GM12878 (cell line): Measurements from ENCODE around the gene SPAG17. TPM values are rescaled to one million over a fixed set of nuclear protein-coding genes. Genes with fewer than 3 reads are reported as not detected.

ENCODE experiments used
- ATAC-seq: fragments of 200-7000 bp; cut with Tn5 transposase; 3 replicates; pipeline ENCODE4 v1.9.1; 2020; ENCODE audit warnings: mild to moderate bottlenecking, moderate library complexity
- BruUV-seq: library from RNA; stranded (reverse); fragments of 400-500 nt; replicated peaks from 2 replicates; lab custom pipeline; 2021; lab: Mats Ljungman, UMichigan
- CTCF ChIA-PET: fragments of 300-600 bp; sonication (Branson Sonifier 250); formaldehyde crosslinking; extraction: SDS; loops from one replicate; lab custom pipeline; 2021; ENCODE audit warnings: inconsistent platforms; lab: Yijun Ruan, JAX
- POLR2A ChIA-PET: fragments of 350-600 bp; formaldehyde crosslinking; extraction: SDS; loops from one replicate; lab custom pipeline; 2021; ENCODE audit warnings: inconsistent platforms; lab: Charles Lee
- RAD21 ChIA-PET: fragments of 300-600 bp; sonication (Branson Sonifier 250); formaldehyde crosslinking; loops from one replicate; lab custom pipeline; 2023; ENCODE audit warnings: antibody characterized with exemption; ENCODE audit not compliant: unreplicated experiment; lab: Charles Lee
- SMC1A ChIA-PET: fragments of 300-600 bp; sonication (Branson Sonifier 250); formaldehyde crosslinking; loops from one replicate; lab custom pipeline; 2023; ENCODE audit not compliant: unreplicated experiment, uncharacterized antibody; lab: Charles Lee
- DNase-seq: peaks from one replicate; pipeline ENCODE4 v3.0.0-alpha.2; 2011; ENCODE audit warnings: low read depth, low spot score
- FAIRE-seq: peaks from 3 replicates; lab custom pipeline; 2011; peaks lifted over from hg19 to GRCh38; lab: Jason Lieb, UNC
- H2AFZ ChIP-seq: 2 replicates; pipeline ENCODE4 v1.6.0; 2011; ENCODE audit warnings: low read depth, low read length, control low read depth; ENCODE audit not compliant: control insufficient read depth
- H3K27ac ChIP-seq: 2 replicates; pipeline ENCODE4 v1.5.1; 2011; ENCODE audit warnings: control low read depth; ENCODE audit not compliant: control insufficient read depth, insufficient read depth
- H3K27me3 ChIP-seq, 2 experiments: replicated peaks in 1 of 2; 2 replicates each; pipeline versions ENCODE4 v1.6.0 to v1.6.1; 2011; ENCODE audit warnings: low read length in 1 of 2; ENCODE audit not compliant: control insufficient read depth in 2 of 2, insufficient read depth in 2 of 2
- H3K36me3 ChIP-seq, 2 experiments: 2 replicates each; pipeline ENCODE4 v1.5.1; 2011; ENCODE audit warnings: low read length in 1 of 2; ENCODE audit not compliant: control insufficient read depth in 2 of 2, insufficient read depth in 2 of 2
- H3K4me1 ChIP-seq: 2 replicates; pipeline ENCODE4 v1.6.1; 2011; ENCODE audit warnings: mild to moderate bottlenecking, low read length, moderate library complexity, mixed read lengths; ENCODE audit not compliant: control insufficient read depth, insufficient read depth
- H3K4me2 ChIP-seq: 2 replicates; pipeline ENCODE4 v1.6.0; 2011; ENCODE audit warnings: control low read depth; ENCODE audit not compliant: control insufficient read depth, insufficient read depth
- H3K4me3 ChIP-seq: fragments of 200-600 bp; sonication (generic); 2 replicates; pipeline ENCODE4 v1.5.1; 2016
- H3K79me2 ChIP-seq: 2 replicates; pipeline ENCODE4 v1.6.0; 2011; ENCODE audit warnings: low read length; ENCODE audit not compliant: control insufficient read depth, insufficient read depth
- H3K9ac ChIP-seq: 2 replicates; pipeline ENCODE4 v1.8.0; 2011; ENCODE audit warnings: low read length, control low read depth, mixed read lengths; ENCODE audit not compliant: control insufficient read depth, insufficient read depth
- H3K9me3 ChIP-seq: replicated peaks from 3 replicates; pipeline ENCODE4 v1.5.1; 2011; ENCODE audit warnings: mild to moderate bottlenecking, low read length; ENCODE audit not compliant: control insufficient read depth, insufficient read depth
- H4K20me1 ChIP-seq: 2 replicates; pipeline ENCODE4 v1.6.0; 2011; ENCODE audit not compliant: control insufficient read depth, insufficient read depth
- BHLHE40 ChIP-seq, 2 experiments: fragments of 450-650 bp in 1 of 2; IDR thresholded peaks; 2 replicates each; pipeline ENCODE4 v1.6.1; 2011 to 2017; ENCODE audit warnings: low read depth in 2 of 2, borderline replicate concordance in 1 of 2, improper control_type of control experiment in 1 of 2, low read length in 1 of 2, mild to moderate bottlenecking in 1 of 2
- FOXK2 ChIP-seq: fragments of 450-650 bp; IDR thresholded peaks from 2 replicates; pipeline ENCODE4 v1.6.1; 2017; ENCODE audit warnings: mild to moderate bottlenecking, moderate library complexity
- RB1 ChIP-seq: fragments of 450-650 bp; formaldehyde crosslinking; IDR thresholded peaks from 2 replicates; pipeline ENCODE4 v1.6.1; 2017; ENCODE audit warnings: mild to moderate bottlenecking, borderline replicate concordance
- SMAD1 ChIP-seq: fragments of 450-650 bp; IDR thresholded peaks from 2 replicates; pipeline ENCODE4 v1.6.1; 2018; ENCODE audit warnings: mild to moderate bottlenecking, low read depth; ENCODE audit not compliant: partially characterized antibody
- SREBF2 ChIP-seq: IDR thresholded peaks from 2 replicates; pipeline ENCODE4 v1.6.1; 2012; ENCODE audit warnings: mild to moderate bottlenecking, low read length
- TAF1 ChIP-seq: IDR thresholded peaks from 2 replicates; pipeline ENCODE4 v1.6.1; 2011; ENCODE audit warnings: mild to moderate bottlenecking, low read depth, low read length, borderline replicate concordance
- WGBS: methylation state at CpG from one replicate; pipeline ENCODE4 v1.1.6; 2016; ENCODE audit warnings: low lambda C conversion rate; ENCODE audit not compliant: insufficient replicate concordance, insufficient coverage; ENCODE audit errors: missing lambda C conversion rate; 5-methylcytosine and 5-hydroxymethylcytosine counted together
- in situ Hi-C: fragments of 300-500 bp; cut with MboI; formaldehyde crosslinking; loops from 9 replicates; pipeline ENCODE4 v1.14.3; 2018; ENCODE audit warnings: mixed read lengths
- intact Hi-C: fragments of 100-400 bp; cut with micrococcal nuclease; formaldehyde crosslinking; loops from one replicate; pipeline ENCODE4 v1.14.2; 2022; ENCODE audit not compliant: unreplicated experiment
- polyA plus RNA-seq, 11 experiments: library from polyadenylated mRNA; depleted of rRNA in 4 of 11; unstranded in 6 of 11; stranded (reverse) in 5 of 11; fragments of >200 nt; fragmentation: Nextera tagmentation in 4 of 11; fragmentation: Illumina TruSeq in 1 of 11; extraction: Ambion mirVana in 4 of 11; extraction: Trizol in 1 of 11; gene quantifications; 1 replicate in 1 of 11; 2 replicates in 10 of 11; pipeline versions ENCODE4 v1.2.1 to v1.2.3, GENCODE V29; 2011 to 2016; ENCODE audit warnings: inconsistent platforms in 2 of 11, missing spikeins in 2 of 11, low read depth in 1 of 11
- total RNA-seq, 4 experiments: library from RNA; depleted of rRNA in 3 of 4; stranded (reverse); fragments of >200 nt in 3 of 4; fragmentation: Illumina TruSeq in 1 of 4; extraction: Trizol in 1 of 4; gene quantifications; 2 replicates each; pipeline versions ENCODE4 v1.2.1 to v1.2.3, GENCODE V29; 2013 to 2021

Gene SPAG17
- total and polyA plus RNA-seq, 10 of the 15 experiments (the other 5 are each of a cell fraction or from before 2014, with no cell fraction given) = 0.02 to 0.16 (median 0.03) TPM; not detected in 7

- no peak overlapping the region for H3K4me2 ChIP-seq
- intact Hi-C loops (loop anchor here (10.0 kb wide), 1 partner anchor 58 kb away; no protein-coding TSS in a partner anchor), in situ Hi-C loops (no loop called here)
- no TSS peak for BruUV-seq
- H3K27ac ChIP-seq = no peak overlapping the region
- H3K27me3 ChIP-seq = peaks cover 0 to 1% of the 10 kb centered on the region in 2 experiments; a peak in 2 of 4 replicates
- DNase-seq (no peak), ATAC-seq (no peak), FAIRE-seq (no peak)
- RAD21 ChIA-PET = no interaction called here
- no peak overlapping the region for H3K4me3 ChIP-seq
- SMC1A ChIA-PET = no interaction called here
- 40% methylated on average over 4 of the region's 4 CpGs for WGBS
- H3K9ac ChIP-seq = no peak overlapping the region
- no peak overlapping the region for H2AFZ ChIP-seq
- no peaks in the 10 kb centered on the region for H4K20me1 ChIP-seq
- no peaks in the 10 kb centered on the region for H3K79me2 ChIP-seq
- CTCF ChIA-PET = no interaction called here
- H3K4me1 ChIP-seq = no peaks in the 10 kb centered on the region
- POLR2A ChIA-PET = no interaction called here
- TF ChIP-seq FOXK2 (no peak), BHLHE40 (IDR thresholded peaks at IDR 0.05; ENCODE audit: borderline replicate concordance in 1 of 2, low read depth in 2 of 2, low read length in 1 of 2) (no peak), RB1 (no peak), TAF1 (no peak), SREBF2 (no peak), SMAD1 (no peak)
- no peaks in the 10 kb centered on the region for H3K36me3 ChIP-seq
- no peaks in the 10 kb centered on the region for H3K9me3 ChIP-seq
These were observed 62.6 kb downstream of the SPAG17 start for GRCh38 chr1:118122234-118123004.
